A673 (cell line): ENCODE results near the gene SMARCE1. TPM values are rescaled to one million over a fixed set of nuclear protein-coding genes. Genes with fewer than 3 reads are reported as not detected.

Experiments used
- BruUV-seq: library from RNA; stranded (reverse); fragments of 400-500 nt; replicated peaks from 2 replicates; lab custom pipeline; 2021; lab: Mats Ljungman, UMichigan
- CTCF ChIA-PET: fragments of 300-600 bp; sonication (Branson Sonifier 250); formaldehyde crosslinking; loops from one replicate; lab custom pipeline; 2022; ENCODE audit warnings: antibody characterized with exemption; lab: Charles Lee
- POLR2A ChIA-PET: fragments of 300-600 bp; sonication (Branson Sonifier 250); formaldehyde crosslinking; loops from one replicate; lab custom pipeline; 2022; ENCODE audit warnings: antibody characterized with exemption; ENCODE audit not compliant: low non-redundant PET; lab: Charles Lee
- DNase-seq: peaks from one replicate; pipeline ENCODE4 v3.0.0-alpha.2; 2015; ENCODE audit warnings: low spot score
- H3K27ac ChIP-seq: fragments of 200-600 bp; sonication (generic); 2 replicates; pipeline ENCODE4 v1.5.1; 2016; ENCODE audit warnings: mixed run types, low read depth, mild to moderate bottlenecking, mixed read lengths, antibody characterized with exemption, low read length; ENCODE audit not compliant: poor library complexity, severe bottlenecking
- H3K27me3 ChIP-seq: fragments of 200-600 bp; sonication (generic); replicated peaks from 2 replicates; pipeline ENCODE4 v1.6.1; 2017; ENCODE audit warnings: mixed run types, low read depth, mild to moderate bottlenecking, mixed read lengths, antibody characterized with exemption, low read length; ENCODE audit not compliant: insufficient read depth, poor library complexity
- H3K36me3 ChIP-seq: fragments of 200-600 bp; sonication (generic); 2 replicates; pipeline ENCODE4 v1.6.1; 2016; ENCODE audit warnings: mixed run types, mild to moderate bottlenecking, mixed read lengths, antibody characterized with exemption, low read length; ENCODE audit not compliant: insufficient read depth, poor library complexity, severe bottlenecking
- H3K4me1 ChIP-seq: fragments of 200-600 bp; sonication (generic); 2 replicates; pipeline ENCODE4 v1.6.1; 2017; ENCODE audit warnings: mixed run types, mild to moderate bottlenecking, mixed read lengths, antibody characterized with exemption, low read length; ENCODE audit not compliant: insufficient read depth, poor library complexity, severe bottlenecking
- H3K4me3 ChIP-seq: fragments of 200-600 bp; sonication (generic); 2 replicates; pipeline ENCODE4 v1.5.1; 2016; ENCODE audit warnings: low read depth, mixed run types, mild to moderate bottlenecking, mixed read lengths, low read length; ENCODE audit not compliant: poor library complexity, severe bottlenecking
- H3K9me3 ChIP-seq: fragments of 200-600 bp; sonication (generic); 2 replicates; pipeline ENCODE4 v1.6.1; 2016; ENCODE audit warnings: mixed run types, low read depth, mild to moderate bottlenecking, mixed read lengths, antibody characterized with exemption, low read length; ENCODE audit not compliant: poor library complexity, severe bottlenecking
- CTCF ChIP-seq: fragments of 300-800, 200-600 bp; sonication (generic); conservative IDR thresholded peaks from 2 replicates; pipeline ENCODE4 v1.5.1; 2017; ENCODE audit warnings: low read depth, mild to moderate bottlenecking, antibody characterized with exemption, low read length, moderate library complexity, mixed read lengths
- EZH2 ChIP-seq: fragments of 200-600 bp; sonication (generic); IDR thresholded peaks from 2 replicates; pipeline ENCODE4 v1.6.1; 2017; ENCODE audit warnings: borderline replicate concordance, low read depth, mild to moderate bottlenecking, mixed read lengths, antibody characterized with exemption, low read length; ENCODE audit not compliant: poor library complexity, severe bottlenecking
- intact Hi-C: fragments of 100-400 bp; cut with micrococcal nuclease; formaldehyde crosslinking; loops from one replicate; pipeline ENCODE4 v1.10.0; 2022; ENCODE audit not compliant: unreplicated experiment
- total RNA-seq: library from RNA; stranded (reverse); gene quantifications from 2 replicates; pipeline ENCODE4 v1.2.3, GENCODE V29; 2021

Gene SMARCE1
- total RNA-seq, 1 experiment from 2014 or later, result 91.4 TPM

- Histone ChIP-seq H3K4me3 (no peak overlapping the region), H3K27ac (no peak overlapping the region), H3K27me3 (no peaks in the 10 kb centered on the region), H3K9me3 (no peaks in the 10 kb centered on the region), H3K4me1 (no peaks in the 10 kb centered on the region), H3K36me3 (no peaks in the 10 kb centered on the region)
- intact Hi-C loops, result no loop called here
- CTCF ChIA-PET, result no interaction called here
- no TSS peak for BruUV-seq
- POLR2A ChIA-PET, result no interaction called here
- no peak for DNase-seq
- TF ChIP-seq EZH2, result no peak
- no peak for TF ChIP-seq CTCF
Observed at GRCh38 chr17:40615068-40615840, 32.4 kb downstream of the SMARCE1 start.

- Histone ChIP-seq H3K27me3 (no peaks in the 10 kb centered on the region), H3K27ac (no peak overlapping the region), H3K4me3 (no peak overlapping the region), H3K36me3 (no peaks in the 10 kb centered on the region), H3K4me1 (no peaks in the 10 kb centered on the region), H3K9me3 (no peaks in the 10 kb centered on the region)
- ChIA-PET CTCF (no interaction called here), POLR2A (no interaction called here)
- no peak for DNase-seq
- intact Hi-C loops, result no loop called here
- no TSS peak for BruUV-seq
- TF ChIP-seq EZH2 (no peak), CTCF (no peak)
Observed at GRCh38 chr17:40614431-40615067, 33.1 kb downstream of the SMARCE1 start.

- Histone ChIP-seq H3K27ac (no peak overlapping the region), H3K27me3 (no peaks in the 10 kb centered on the region), H3K36me3 (no peaks in the 10 kb centered on the region), H3K9me3 (no peaks in the 10 kb centered on the region), H3K4me1 (no peaks in the 10 kb centered on the region), H3K4me3 (no peak overlapping the region)
- intact Hi-C loops, result no loop called here
- ChIA-PET POLR2A (interaction anchor here (0.6 kb wide), 1 partner anchor 18 kb away, joined by 3 read pairs; no protein-coding TSS in a partner anchor), CTCF (no interaction called here)
- TF ChIP-seq EZH2 (no peak), CTCF (no peak)
- DNase-seq, result no peak
- BruUV-seq, result no TSS peak
Observed at GRCh38 chr17:40613467-40614154, 34.0 kb downstream of the SMARCE1 start.
